Activated CD8-positive, alpha-beta T cell treated with anti-CD3 and anti-CD28 coated beads for 36 hours (primary cell): Measurements from ENCODE around the gene KCNJ10. TPM values are rescaled to one million over a fixed set of nuclear protein-coding genes. Genes with fewer than 3 reads are reported as not detected.

Source experiments
- ATAC-seq: fragments of 200-7000 bp; cut with Tn5 transposase; one replicate; pipeline ENCODE4 v1.10.0; 2021; ENCODE audit warnings: mild to moderate bottlenecking, moderate library complexity
- CTCF ChIA-PET: fragments of 350-600 bp; sonication (Branson Sonifier 250); formaldehyde crosslinking; loops from one replicate; lab custom pipeline; 2021; ENCODE audit warnings: antibody characterized with exemption; lab: Charles Lee
- POLR2A ChIA-PET: fragments of 350-600 bp; sonication (Branson Sonifier 250); formaldehyde crosslinking; loops from one replicate; lab custom pipeline; 2021; ENCODE audit warnings: antibody characterized with exemption; lab: Charles Lee
- DNase-seq: peaks from one replicate; pipeline ENCODE4 v3.0.0-alpha.2; 2020
- H3K27ac Mint-ChIP-seq: one replicate; pipeline ENCODE4 v1.8.0; 2021; ENCODE audit warnings: mild to moderate bottlenecking, mixed read lengths
- H3K27me3 Mint-ChIP-seq: one replicate; pipeline ENCODE4 v1.8.0; 2021; ENCODE audit warnings: mixed read lengths
- H3K36me3 Mint-ChIP-seq: one replicate; pipeline ENCODE4 v1.8.0; 2021; ENCODE audit warnings: low read depth, mixed read lengths
- H3K4me1 Mint-ChIP-seq: one replicate; pipeline ENCODE4 v1.8.0; 2021; ENCODE audit warnings: low read depth, mixed read lengths
- H3K4me3 Mint-ChIP-seq: one replicate; pipeline ENCODE4 v1.8.0; 2021; ENCODE audit warnings: mild to moderate bottlenecking, moderate library complexity, mixed read lengths
- H3K9me3 Mint-ChIP-seq: one replicate; pipeline ENCODE4 v1.8.0; 2021; ENCODE audit warnings: mixed read lengths
- CTCF ChIP-seq: fragments of 200-600 bp; IDR thresholded peaks from one replicate; pipeline ENCODE4 v1.8.0; 2022; ENCODE audit warnings: antibody characterized with exemption, mild to moderate bottlenecking
- intact Hi-C: fragments of 100-400 bp; cut with micrococcal nuclease; formaldehyde crosslinking; loops from one replicate; pipeline ENCODE4 v1.10.0; 2022
- total RNA-seq, 2 experiments: library from RNA; stranded (reverse); gene quantifications; one replicate each; pipeline ENCODE4 v1.2.3, GENCODE V29; 2021

The KCNJ10 gene
- total RNA-seq, 2 experiments from 2014 or later: 0.14 to 0.29 TPM

DNA sequence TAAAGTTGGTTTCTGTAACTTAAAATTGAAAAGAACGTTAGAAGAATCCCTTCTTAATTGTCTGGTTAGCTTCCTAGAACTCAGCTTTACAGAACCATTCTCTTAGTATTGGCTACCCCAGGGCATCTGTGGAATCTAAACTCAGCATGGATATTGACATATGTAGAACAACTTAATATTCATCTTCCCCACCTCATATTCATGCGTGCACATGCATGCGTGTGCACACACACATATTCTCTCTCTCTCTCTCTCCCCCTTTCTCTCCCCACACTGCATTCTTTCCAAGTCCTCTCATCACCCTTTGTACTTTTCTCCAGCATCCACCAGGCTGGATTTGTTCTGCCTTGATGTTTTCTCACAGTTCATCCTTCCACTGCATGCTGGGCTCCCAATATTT is 51.6 kb downstream of the KCNJ10 start:
- ChIA-PET CTCF (interaction anchor here (1.0 to 12.3 kb wide), 2 partner anchors 11 to 61 kb away, joined by 5 to 142 read pairs; no protein-coding TSS in a partner anchor), POLR2A (interaction anchor here (1.6 kb wide), 1 partner anchor 94 kb away, joined by 4 read pairs; no protein-coding TSS in a partner anchor)
- Mint-ChIP-seq H3K4me3 (no peak overlapping the region), H3K9me3 (no peaks in the 10 kb centered on the region), H3K4me1 (peaks cover 4% of the 10 kb centered on the region), H3K27ac (no peak overlapping the region), H3K36me3 (no peaks in the 10 kb centered on the region), H3K27me3 (peaks cover 10% of the 10 kb centered on the region)
- TF ChIP-seq CTCF: no peak
- intact Hi-C loops: no loop called here
- DNase-seq (no peak), ATAC-seq (no peak)

DNA sequence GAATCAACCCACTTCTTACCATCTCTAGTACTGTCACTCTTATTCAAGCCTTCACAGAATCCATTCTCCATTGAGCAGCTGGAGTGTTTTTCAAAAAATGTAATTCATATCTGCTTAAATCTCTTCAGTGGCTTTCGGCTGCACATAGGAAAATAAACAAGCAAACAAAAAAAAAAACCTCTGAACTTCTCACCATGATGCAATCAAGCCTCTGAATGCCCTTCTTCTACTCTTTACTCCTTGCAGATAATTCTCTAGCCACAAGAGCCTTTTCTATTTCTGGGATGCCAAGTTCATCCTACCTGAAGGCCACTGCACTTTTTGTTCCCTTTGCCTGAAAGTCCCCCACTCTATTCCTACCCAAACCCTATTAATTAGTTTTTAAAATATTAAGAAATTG is 52.4 kb downstream of the KCNJ10 start:
- ATAC-seq (no peak), DNase-seq (no peak)
- no peak overlapping the region for H3K27ac Mint-ChIP-seq
- no peak overlapping the region for H3K4me3 Mint-ChIP-seq
- no peak for TF ChIP-seq CTCF
- CTCF ChIA-PET: interaction anchor here (12.3 kb wide), 1 partner anchor 10 kb away, joined by 142 read pairs; no protein-coding TSS in a partner anchor
- peaks cover 11% of the 10 kb centered on the region for H3K27me3 Mint-ChIP-seq
- H3K4me1 Mint-ChIP-seq: peaks cover 4% of the 10 kb centered on the region
- no peaks in the 10 kb centered on the region for H3K36me3 Mint-ChIP-seq
- intact Hi-C loops: no loop called here
- POLR2A ChIA-PET: interaction anchor here (1.6 kb wide), 1 partner anchor 93 kb away, joined by 4 read pairs; no protein-coding TSS in a partner anchor
- no peaks in the 10 kb centered on the region for H3K9me3 Mint-ChIP-seq

DNA sequence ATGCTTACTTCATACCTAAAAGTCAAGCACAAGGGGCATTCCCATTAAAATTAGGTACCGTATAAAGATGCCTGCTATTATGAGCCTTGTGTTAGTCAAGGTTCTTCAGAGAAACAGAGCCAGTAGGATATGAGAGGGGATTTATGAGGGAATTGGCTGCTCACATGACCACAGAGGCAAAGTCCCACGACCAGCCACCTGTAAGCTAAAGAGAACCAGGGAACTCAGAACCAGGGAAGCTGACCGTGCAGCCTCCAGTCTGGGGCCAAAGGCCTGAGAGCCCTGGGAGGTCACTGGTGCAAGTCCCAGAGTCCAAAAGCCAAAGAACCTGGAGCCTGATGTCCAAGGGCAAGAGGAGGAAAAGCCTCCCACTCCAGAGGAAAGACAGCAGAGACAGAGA is 58.2 kb downstream of the KCNJ10 start:
- Mint-ChIP-seq H3K27ac (no peak overlapping the region), H3K4me1 (no peaks in the 10 kb centered on the region), H3K27me3 (peaks cover 6% of the 10 kb centered on the region), H3K4me3 (no peak overlapping the region), H3K36me3 (no peaks in the 10 kb centered on the region), H3K9me3 (no peaks in the 10 kb centered on the region)
- no peak for TF ChIP-seq CTCF
- DNase-seq: no peak
- CTCF ChIA-PET: interaction anchor here (14.6 kb wide), 1 partner anchor 81 kb away, joined by 374 read pairs; the partner anchor contains the start of gene TAGLN2
- intact Hi-C loops: no loop called here
- ATAC-seq: no peak
- POLR2A ChIA-PET: no interaction called here

DNA sequence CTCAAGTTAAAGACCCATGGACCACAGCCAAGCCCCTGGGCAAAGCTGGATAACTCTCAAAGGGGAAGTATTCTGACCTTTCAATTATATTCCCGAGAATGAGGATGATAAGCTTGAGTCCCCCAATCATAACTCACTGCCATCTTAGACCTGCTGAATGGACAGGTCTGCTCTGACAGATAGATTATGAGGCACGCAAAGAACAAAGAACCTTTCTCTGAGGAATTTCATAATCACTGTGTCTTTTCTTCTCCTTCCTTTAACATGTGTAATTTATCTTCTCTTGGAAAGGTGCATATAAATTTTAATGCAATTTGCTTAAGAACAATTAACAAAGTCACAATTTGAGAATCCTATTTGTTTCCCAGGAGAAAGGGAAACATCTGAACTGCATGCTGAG is 60.2 kb downstream of the KCNJ10 start:
- intact Hi-C loops: loop anchor here (5.0 kb wide), 1 partner anchor 212 kb away; no protein-coding TSS in a partner anchor

More for the DNA sequence above, 60.2 kb downstream of the KCNJ10 start:
- no peak for TF ChIP-seq CTCF
- DNase-seq (no peak), ATAC-seq (no peak)
- Mint-ChIP-seq H3K36me3 (no peaks in the 10 kb centered on the region), H3K4me3 (no peak overlapping the region), H3K27ac (no peak overlapping the region), H3K4me1 (no peaks in the 10 kb centered on the region), H3K27me3 (peaks cover 6% of the 10 kb centered on the region), H3K9me3 (no peaks in the 10 kb centered on the region)
- ChIA-PET POLR2A (no interaction called here), CTCF (interaction anchor here (5.0 to 14.6 kb wide), 6 partner anchors 9 to 118 kb away, joined by 41 to 374 read pairs (median 132); partner anchors contain the start of genes SLAMF9 and TAGLN2)
